Skeletal muscle cell (primary cell): ENCODE measurements around the gene FAM72A.
"Not testable (repeated sequence)": the region's sequence is repeated elsewhere in the genome, so short reads cannot be mapped to it uniquely, and the experiment has no call there.

ENCODE experiments used
- DNase-seq: peaks from one replicate; pipeline ENCODE4 v3.0.0-alpha.2; 2010; ENCODE audit warnings: low read depth
- H3K4me3 ChIP-seq: 2 replicates; pipeline ENCODE4 v1.5.1; 2011; ENCODE audit warnings: low read depth, mild to moderate bottlenecking, control low read depth, low read length, moderate library complexity

Gene FAM72A

GRCh38 chr1:206202789-206203363, at the start of gene FAM72A:
FAM72A (minus strand) TSS chr1:206202839; CDS start chr1:206202025, 814 bp downstream.
- H3K4me3 ChIP-seq: peak within 1 kb of the TSS; percentile 48
- peak; percentile 99 for DNase-seq

- DNase-seq, H3K4me3 ChIP-seq: not testable (repeated sequence)
Observed at GRCh38 chr1:206250953-206251681, 48.5 kb upstream of the FAM72A start.

- not testable (repeated sequence) for H3K4me3 ChIP-seq, DNase-seq
Observed at GRCh38 chr1:206246129-206246886, 43.7 kb upstream of the FAM72A start.

- H3K4me3 ChIP-seq, DNase-seq: not testable (repeated sequence)
Observed at GRCh38 chr1:206245479-206245878, 42.8 kb upstream of the FAM72A start.

DNA sequence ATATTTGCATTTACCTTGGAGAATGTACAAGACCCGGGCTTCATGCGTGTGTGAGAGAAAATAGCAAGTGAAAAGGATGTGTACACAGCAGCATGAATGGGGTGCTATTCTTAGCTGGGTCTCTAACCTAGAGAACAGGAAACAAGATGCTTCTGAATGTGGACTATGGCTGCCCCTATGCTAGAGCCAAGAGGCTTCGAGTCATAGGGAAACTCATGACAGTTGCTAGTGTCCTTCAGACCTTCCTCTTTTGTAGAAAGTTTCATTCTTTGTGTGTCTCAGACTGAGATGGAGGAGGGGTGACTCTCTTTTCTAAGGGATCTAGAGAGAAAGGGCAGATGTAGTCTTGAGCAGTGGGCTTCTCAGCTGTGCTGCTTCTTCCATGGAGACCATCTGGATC, 40.7 kb upstream of the FAM72A start:
- not testable (repeated sequence) for H3K4me3 ChIP-seq, DNase-seq

DNA sequence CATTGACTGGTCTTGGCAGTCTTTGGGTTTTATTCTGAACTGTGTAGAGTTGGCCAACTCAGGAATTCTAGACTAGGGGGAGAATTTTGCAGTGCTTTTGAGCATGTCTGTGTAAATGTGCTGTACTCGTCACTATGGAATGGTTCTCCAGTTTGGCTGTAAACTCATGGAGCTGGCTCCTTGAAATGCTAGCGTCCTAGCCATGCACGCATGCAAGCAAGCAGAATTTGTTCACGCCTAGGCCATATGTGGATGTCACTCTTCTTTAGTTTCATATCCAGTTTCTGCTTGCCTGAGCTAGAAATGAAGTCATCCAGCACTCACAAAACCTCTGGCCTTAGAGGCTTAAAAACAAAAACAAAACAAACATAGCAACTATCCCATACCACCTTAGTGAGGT, 37.6 kb upstream of the FAM72A start:
- DNase-seq: peak; percentile 7
- H3K4me3 ChIP-seq: not testable (repeated sequence)

- not testable (repeated sequence) for DNase-seq, H3K4me3 ChIP-seq
Observed at GRCh38 chr1:206235190-206235589, 32.6 kb upstream of the FAM72A start.

GRCh38 chr1:206234189-206234916, 31.7 kb upstream of the FAM72A start:
- not testable (repeated sequence) for DNase-seq, H3K4me3 ChIP-seq

DNA sequence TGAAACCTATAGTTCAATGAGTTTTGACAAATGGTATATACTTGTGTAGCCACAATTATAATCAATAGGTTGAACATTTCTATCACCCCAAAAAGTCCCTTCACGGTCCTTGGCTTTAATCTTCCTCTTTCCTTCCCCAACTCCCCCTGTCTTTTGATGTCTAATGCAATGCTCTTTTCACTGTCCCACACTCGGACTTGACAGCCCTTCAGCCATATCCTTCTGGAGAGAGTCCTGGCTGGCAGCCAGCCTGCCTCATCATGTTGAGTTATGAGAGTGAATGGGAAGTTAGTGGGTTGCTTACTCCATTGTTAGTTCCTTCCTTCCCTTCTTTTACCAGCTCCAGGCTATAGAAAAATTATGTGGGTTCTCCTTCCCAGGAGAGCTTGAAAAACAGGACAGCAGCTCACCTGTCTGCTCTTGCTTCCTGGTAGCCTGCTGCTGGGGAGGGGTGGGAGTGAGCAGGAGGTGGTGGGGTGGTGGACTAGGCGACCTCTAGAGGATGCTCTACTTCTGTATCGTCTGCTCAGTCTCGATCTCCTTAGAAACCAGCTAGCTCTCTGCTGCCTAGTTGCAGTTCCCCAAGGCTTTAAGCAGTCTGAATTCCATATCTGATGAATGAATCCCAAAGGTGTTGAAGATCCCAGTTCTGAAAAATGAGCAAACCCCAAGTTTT, 30.5 kb upstream of the FAM72A start:
- DNase-seq, H3K4me3 ChIP-seq: not testable (repeated sequence)

DNA sequence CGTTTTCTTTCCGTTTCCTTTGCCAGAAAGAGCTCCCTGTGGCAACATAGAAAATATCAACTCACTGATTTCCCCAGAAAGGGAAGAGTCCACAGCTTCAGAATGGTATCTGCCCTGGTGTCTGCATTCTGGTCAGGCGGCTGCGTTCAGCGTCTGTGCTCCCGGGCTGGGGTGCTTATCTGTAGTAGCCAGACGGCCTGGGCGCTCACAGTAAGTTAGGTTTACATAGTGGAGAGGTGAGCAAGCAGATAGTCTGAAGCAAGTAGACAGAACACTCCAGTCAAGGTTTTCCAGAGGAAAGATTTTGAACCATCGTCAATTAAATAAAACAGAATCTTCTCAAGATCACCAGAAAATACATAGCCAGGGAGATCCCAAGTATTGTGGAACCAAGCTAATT, 29.4 kb upstream of the FAM72A start:
- not testable (repeated sequence) for DNase-seq, H3K4me3 ChIP-seq

DNA sequence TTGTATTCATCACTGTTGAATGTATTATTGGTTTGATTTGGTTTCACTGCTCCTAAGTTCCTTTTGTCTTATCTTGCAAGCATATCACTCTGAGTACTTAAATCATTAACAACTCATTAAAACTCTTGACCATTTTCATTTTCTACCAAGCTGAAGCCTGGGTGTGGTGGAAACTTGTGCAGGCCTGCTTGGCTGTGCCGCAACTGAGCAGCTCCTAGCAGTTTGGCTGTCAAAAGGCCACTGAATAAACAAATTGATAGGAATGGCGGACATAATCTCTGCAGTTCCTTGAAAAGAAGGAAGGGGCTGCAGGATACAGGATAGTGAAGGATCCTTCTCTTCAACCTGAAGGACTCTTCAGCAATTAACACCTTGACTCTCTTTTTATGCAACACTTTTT, 26.6 kb upstream of the FAM72A start:
- DNase-seq, H3K4me3 ChIP-seq: not testable (repeated sequence)

DNA sequence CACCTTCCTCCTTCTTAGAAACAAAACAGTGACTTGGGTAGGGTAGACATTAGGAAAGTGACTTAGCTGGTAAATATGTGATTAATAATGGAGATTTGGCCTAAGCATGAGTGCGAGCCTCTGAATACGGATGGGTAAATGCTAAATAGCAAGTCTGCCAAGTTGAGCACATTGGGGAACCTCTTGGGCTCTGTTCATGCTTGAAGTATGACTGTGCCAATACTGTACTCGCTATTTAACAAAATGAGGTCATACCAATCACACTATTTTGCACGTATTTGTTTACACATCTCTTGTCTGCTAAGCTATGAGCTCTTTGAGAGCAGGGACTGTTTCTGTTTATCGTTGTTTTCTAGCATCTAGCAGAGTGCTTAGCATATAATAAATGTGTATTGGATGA, 24.2 kb upstream of the FAM72A start:
- DNase-seq, H3K4me3 ChIP-seq: not testable (repeated sequence)

GRCh38 chr1:206225386-206225785, 22.7 kb upstream of the FAM72A start:
- H3K4me3 ChIP-seq, DNase-seq: not testable (repeated sequence)

DNA sequence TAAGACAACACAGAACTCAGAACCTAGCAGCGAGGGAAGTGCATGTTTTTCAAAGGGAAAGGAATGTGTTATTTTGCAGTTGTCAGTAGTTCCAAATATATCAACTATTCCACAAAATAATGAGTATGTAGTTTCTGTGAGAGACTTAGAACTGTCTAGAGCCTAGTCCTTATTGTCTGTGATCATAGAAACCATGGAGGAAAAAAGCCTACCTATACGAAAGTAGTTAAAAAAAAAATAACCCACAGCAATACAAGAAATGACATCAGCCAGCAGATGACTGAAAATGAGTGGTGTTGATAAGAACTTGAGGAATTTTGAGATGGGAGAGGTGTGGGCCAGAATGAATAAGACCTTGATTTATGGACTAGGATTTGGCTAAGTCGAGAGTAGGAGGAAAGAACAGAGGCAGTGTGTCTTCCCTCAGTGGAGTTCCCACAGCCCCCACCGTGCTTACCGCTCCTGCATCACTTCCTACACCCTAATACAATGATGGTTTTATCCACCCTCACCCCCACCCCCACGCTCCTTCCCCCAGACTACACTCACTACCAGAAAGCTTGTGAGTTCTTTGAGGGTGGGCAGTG, 21.6 kb upstream of the FAM72A start:
- not testable (repeated sequence) for DNase-seq, H3K4me3 ChIP-seq

GRCh38 chr1:206221585-206221984, 18.9 kb upstream of the FAM72A start:
- not testable (repeated sequence) for H3K4me3 ChIP-seq, DNase-seq

- not testable (repeated sequence) for DNase-seq, H3K4me3 ChIP-seq
Observed at GRCh38 chr1:206220332-206221000, 17.8 kb upstream of the FAM72A start.

- H3K4me3 ChIP-seq, DNase-seq: not testable (repeated sequence)
Observed at GRCh38 chr1:206219514-206220331, 17.1 kb upstream of the FAM72A start.
